HepG2 (cell line): ENCODE data around the gene FAM3B.

ENCODE experiments used
- HMG20A ChIP-seq: IDR thresholded peaks from 2 replicates; pipeline ENCODE4 v1.6.1; 2016; ENCODE audit warnings: borderline replicate concordance
- IKZF1 ChIP-seq: fragments of 450-650 bp; IDR thresholded peaks from 2 replicates; pipeline ENCODE4 v1.7.1; 2016
- JUNB ChIP-seq: sonication (generic); formaldehyde crosslinking; IDR thresholded peaks from 2 replicates; pipeline ENCODE4 v1.8.0; 2022; ENCODE audit warnings: missing genetic modification reagents, mild to moderate bottlenecking, borderline replicate concordance
- MXD4 ChIP-seq: IDR thresholded peaks from 2 replicates; pipeline ENCODE4 v1.6.1; 2016; ENCODE audit warnings: mild to moderate bottlenecking, missing biosample characterization, missing genetic modification reagents
- NR2C2 ChIP-seq: sonication (generic); formaldehyde crosslinking; IDR thresholded peaks from 2 replicates; pipeline ENCODE4 v1.4.0; 2020; ENCODE audit warnings: missing genetic modification reagents, mild to moderate bottlenecking, moderate library complexity, borderline replicate concordance
- POLR2A ChIP-seq, 2 experiments: IDR thresholded peaks; 2 replicates each; pipeline ENCODE4 v1.6.1; 2011; ENCODE audit warnings: low read depth in 2 of 2, low read length in 2 of 2, mild to moderate bottlenecking in 1 of 2, moderate library complexity in 1 of 2; ENCODE audit not compliant: insufficient read depth in 1 of 2
- PRDM4 ChIP-seq: sonication (generic); formaldehyde crosslinking; IDR thresholded peaks from 2 replicates; pipeline ENCODE4 v1.9.0; 2021; ENCODE audit warnings: missing genetic modification reagents, borderline replicate concordance
- SP1 ChIP-seq, 2 experiments: fragments of 450-650 bp in 1 of 2; sonication (generic) in 1 of 2; formaldehyde crosslinking in 1 of 2; IDR thresholded peaks; 2 replicates each; pipeline versions ENCODE4 v1.4.0 to v1.6.1; 2016 to 2020; ENCODE audit warnings: missing genetic modification reagents in 1 of 2
- TAF1 ChIP-seq: sonication (generic); formaldehyde crosslinking; IDR thresholded peaks from 2 replicates; pipeline ENCODE4 v1.4.0; 2020; ENCODE audit warnings: missing genetic modification reagents
- TARDBP ChIP-seq: sonication (generic); formaldehyde crosslinking; IDR thresholded peaks from 2 replicates; pipeline ENCODE4 v1.8.0; 2022; ENCODE audit warnings: mild to moderate bottlenecking, missing genetic modification reagents
- ZHX2 ChIP-seq, 2 experiments: sonication (generic) in 1 of 2; formaldehyde crosslinking in 1 of 2; IDR thresholded peaks; 2 replicates each; pipeline versions ENCODE4 v1.6.1 to v1.9.0; 2014 to 2022; ENCODE audit warnings: antibody characterized with exemption in 1 of 2, borderline replicate concordance in 1 of 2, inconsistent platforms in 1 of 2, low read depth in 1 of 2, missing genetic modification reagents in 1 of 2
- ZNF274 ChIP-seq: sonication (generic); formaldehyde crosslinking; IDR thresholded peaks from 2 replicates; pipeline ENCODE4 v1.5.1; 2020; ENCODE audit warnings: mild to moderate bottlenecking, missing genetic modification reagents
- TF ChIP-seq, protein P1 (sequence below), 2 experiments: IDR thresholded peaks; 2 replicates each; pipeline ENCODE4 v1.6.1; 2011 to 2012; ENCODE audit warnings: low read length in 2 of 2, borderline replicate concordance in 1 of 2, low read depth in 1 of 2, mild to moderate bottlenecking in 1 of 2, moderate library complexity in 1 of 2

GRCh38 chr21:41321908-41322495 is 5.4 kb downstream of the FAM3B start:
- TF ChIP-seq HMG20A (CRISPR knock-in tag) (no peak), MXD4 (no peak), PRDM4 (no peak), TAF1 (CRISPR knock-in tag) (no peak), POLR2A (IDR thresholded peaks at IDR 0.05; ENCODE audit: insufficient read depth in 1 of 2, low read depth in 2 of 2, low read length in 2 of 2) (no peak), ZHX2 (IDR thresholded peaks at IDR 0.05; ENCODE audit: low read depth) (no peak), ZHX2 (CRISPR knock-in tag; IDR thresholded peaks at IDR 0.05; ENCODE audit: borderline replicate concordance) (no peak), JUNB (no peak), TARDBP (CRISPR knock-in tag) (no peak), ZNF274 (CRISPR knock-in tag) (no peak), NR2C2 (CRISPR knock-in tag) (no peak), SP1 (IDR thresholded peaks at IDR 0.05) (no peak), SP1 (CRISPR knock-in tag; IDR thresholded peaks at IDR 0.05) (no peak), IKZF1 (no peak)
- TF ChIP-seq, protein P1, sequence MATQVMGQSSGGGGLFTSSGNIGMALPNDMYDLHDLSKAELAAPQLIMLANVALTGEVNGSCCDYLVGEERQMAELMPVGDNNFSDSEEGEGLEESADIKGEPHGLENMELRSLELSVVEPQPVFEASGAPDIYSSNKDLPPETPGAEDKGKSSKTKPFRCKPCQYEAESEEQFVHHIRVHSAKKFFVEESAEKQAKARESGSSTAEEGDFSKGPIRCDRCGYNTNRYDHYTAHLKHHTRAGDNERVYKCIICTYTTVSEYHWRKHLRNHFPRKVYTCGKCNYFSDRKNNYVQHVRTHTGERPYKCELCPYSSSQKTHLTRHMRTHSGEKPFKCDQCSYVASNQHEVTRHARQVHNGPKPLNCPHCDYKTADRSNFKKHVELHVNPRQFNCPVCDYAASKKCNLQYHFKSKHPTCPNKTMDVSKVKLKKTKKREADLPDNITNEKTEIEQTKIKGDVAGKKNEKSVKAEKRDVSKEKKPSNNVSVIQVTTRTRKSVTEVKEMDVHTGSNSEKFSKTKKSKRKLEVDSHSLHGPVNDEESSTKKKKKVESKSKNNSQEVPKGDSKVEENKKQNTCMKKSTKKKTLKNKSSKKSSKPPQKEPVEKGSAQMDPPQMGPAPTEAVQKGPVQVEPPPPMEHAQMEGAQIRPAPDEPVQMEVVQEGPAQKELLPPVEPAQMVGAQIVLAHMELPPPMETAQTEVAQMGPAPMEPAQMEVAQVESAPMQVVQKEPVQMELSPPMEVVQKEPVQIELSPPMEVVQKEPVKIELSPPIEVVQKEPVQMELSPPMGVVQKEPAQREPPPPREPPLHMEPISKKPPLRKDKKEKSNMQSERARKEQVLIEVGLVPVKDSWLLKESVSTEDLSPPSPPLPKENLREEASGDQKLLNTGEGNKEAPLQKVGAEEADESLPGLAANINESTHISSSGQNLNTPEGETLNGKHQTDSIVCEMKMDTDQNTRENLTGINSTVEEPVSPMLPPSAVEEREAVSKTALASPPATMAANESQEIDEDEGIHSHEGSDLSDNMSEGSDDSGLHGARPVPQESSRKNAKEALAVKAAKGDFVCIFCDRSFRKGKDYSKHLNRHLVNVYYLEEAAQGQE (IDR thresholded peaks at IDR 0.05; ENCODE audit: borderline replicate concordance in 1 of 2, low read depth in 1 of 2, low read length in 2 of 2) = no peak
